ENCODE results near the gene SRRM4.

SRRM4 gene

DNA sequence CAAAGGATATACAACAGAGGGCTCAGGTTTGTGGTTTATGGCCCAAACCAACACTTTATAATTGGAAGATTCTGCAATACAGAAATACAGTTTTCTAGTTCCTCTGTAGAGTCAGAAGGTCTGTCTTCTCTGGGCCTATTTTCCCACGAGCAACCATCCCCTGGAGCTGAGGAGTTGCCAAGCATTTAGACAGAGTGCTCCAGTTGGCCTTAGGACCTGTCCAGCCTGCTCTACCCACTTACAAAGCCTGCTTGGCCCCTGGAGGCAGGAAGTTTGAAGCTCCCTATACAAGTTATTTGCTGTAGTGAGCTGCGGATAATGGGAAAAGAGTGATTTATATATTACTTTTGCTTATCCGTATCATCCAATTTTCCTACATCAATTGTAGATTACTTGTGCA is 136.6 kb downstream of the SRRM4 start:
- no peak for TF ChIP-seq EZH2 (IDR thresholded peaks at IDR 0.05; ENCODE audit: borderline replicate concordance, low read length)
- TF ChIP-seq, protein P1, sequence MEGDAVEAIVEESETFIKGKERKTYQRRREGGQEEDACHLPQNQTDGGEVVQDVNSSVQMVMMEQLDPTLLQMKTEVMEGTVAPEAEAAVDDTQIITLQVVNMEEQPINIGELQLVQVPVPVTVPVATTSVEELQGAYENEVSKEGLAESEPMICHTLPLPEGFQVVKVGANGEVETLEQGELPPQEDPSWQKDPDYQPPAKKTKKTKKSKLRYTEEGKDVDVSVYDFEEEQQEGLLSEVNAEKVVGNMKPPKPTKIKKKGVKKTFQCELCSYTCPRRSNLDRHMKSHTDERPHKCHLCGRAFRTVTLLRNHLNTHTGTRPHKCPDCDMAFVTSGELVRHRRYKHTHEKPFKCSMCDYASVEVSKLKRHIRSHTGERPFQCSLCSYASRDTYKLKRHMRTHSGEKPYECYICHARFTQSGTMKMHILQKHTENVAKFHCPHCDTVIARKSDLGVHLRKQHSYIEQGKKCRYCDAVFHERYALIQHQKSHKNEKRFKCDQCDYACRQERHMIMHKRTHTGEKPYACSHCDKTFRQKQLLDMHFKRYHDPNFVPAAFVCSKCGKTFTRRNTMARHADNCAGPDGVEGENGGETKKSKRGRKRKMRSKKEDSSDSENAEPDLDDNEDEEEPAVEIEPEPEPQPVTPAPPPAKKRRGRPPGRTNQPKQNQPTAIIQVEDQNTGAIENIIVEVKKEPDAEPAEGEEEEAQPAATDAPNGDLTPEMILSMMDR (IDR thresholded peaks at IDR 0.05; ENCODE audit: low read length), result no peak
- Histone ChIP-seq H3K4me2 (ENCODE audit: low read length) (no peak overlapping the region), H3K27ac (ENCODE audit: low read depth, low read length, poor library complexity, severe bottlenecking) (no peak overlapping the region), H3K27me3 (ENCODE audit: insufficient read depth, low read length) (no peaks in the 10 kb centered on the region), H3K9me2 (ENCODE audit: low read depth, low read length) (no peaks in the 10 kb centered on the region), H3K79me2 (ENCODE audit: insufficient read depth, low read length) (no peaks in the 10 kb centered on the region), H4K20me1 (ENCODE audit: insufficient read depth, low read length) (no peaks in the 10 kb centered on the region), H3K4me1 (ENCODE audit: insufficient read depth, low read length, severe bottlenecking) (no peaks in the 10 kb centered on the region), H3K4me3 (ENCODE audit: low read depth, low read length, poor library complexity, severe bottlenecking) (no peak overlapping the region), H2AFZ (ENCODE audit: low read length) (no peak overlapping the region), H3K9me3 (ENCODE audit: low read length) (no peaks in the 10 kb centered on the region), H3K9ac (ENCODE audit: low read length) (no peak overlapping the region), H3K36me3 (ENCODE audit: insufficient read depth, low read length) (no peaks in the 10 kb centered on the region), H3F3A (ENCODE audit: insufficient read depth, low read length) (no peaks in the 10 kb centered on the region)

DNA sequence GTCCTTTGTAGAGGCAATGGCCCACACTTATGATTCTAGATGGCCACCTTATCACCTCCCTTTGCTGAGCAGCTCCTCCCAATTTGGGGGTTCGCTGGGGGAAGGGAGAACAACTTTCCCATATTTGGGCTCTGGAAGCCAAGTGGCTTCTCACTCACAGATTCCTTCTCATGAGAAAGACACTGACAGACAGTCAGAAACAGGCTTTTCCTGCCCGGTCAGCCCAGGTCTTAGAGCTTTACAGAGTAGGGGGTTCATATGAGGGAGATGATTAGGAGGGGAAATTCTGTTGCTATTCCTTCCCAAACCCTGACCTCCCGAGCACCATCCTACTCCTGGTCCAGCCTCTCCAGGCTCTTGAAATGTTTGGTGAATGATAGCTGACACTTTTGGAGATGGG is 137.3 kb downstream of the SRRM4 start:
- no peaks in the 10 kb centered on the region for H3K9me3 ChIP-seq (ENCODE audit: low read length)
- no peaks in the 10 kb centered on the region for H3F3A ChIP-seq (ENCODE audit: insufficient read depth, low read length)
- no peak overlapping the region for H3K4me2 ChIP-seq (ENCODE audit: low read length)
- no peaks in the 10 kb centered on the region for H3K79me2 ChIP-seq (ENCODE audit: insufficient read depth, low read length)
- no peaks in the 10 kb centered on the region for H4K20me1 ChIP-seq (ENCODE audit: insufficient read depth, low read length)
- H2AFZ ChIP-seq (ENCODE audit: low read length), result no peak overlapping the region
- H3K27me3 ChIP-seq (ENCODE audit: insufficient read depth, low read length), result no peaks in the 10 kb centered on the region
- H3K36me3 ChIP-seq (ENCODE audit: insufficient read depth, low read length), result no peaks in the 10 kb centered on the region
- H3K27ac ChIP-seq (ENCODE audit: low read depth, low read length, poor library complexity, severe bottlenecking), result no peak overlapping the region
- no peak overlapping the region for H3K9ac ChIP-seq (ENCODE audit: low read length)
- TF ChIP-seq EZH2 (IDR thresholded peaks at IDR 0.05; ENCODE audit: borderline replicate concordance, low read length), result no peak
- TF ChIP-seq, protein P1 (IDR thresholded peaks at IDR 0.05; ENCODE audit: low read length), result no peak
- no peaks in the 10 kb centered on the region for H3K9me2 ChIP-seq (ENCODE audit: low read depth, low read length)
- no peaks in the 10 kb centered on the region for H3K4me1 ChIP-seq (ENCODE audit: insufficient read depth, low read length, severe bottlenecking)
- H3K4me3 ChIP-seq (ENCODE audit: low read depth, low read length, poor library complexity, severe bottlenecking), result no peak overlapping the region

DNA sequence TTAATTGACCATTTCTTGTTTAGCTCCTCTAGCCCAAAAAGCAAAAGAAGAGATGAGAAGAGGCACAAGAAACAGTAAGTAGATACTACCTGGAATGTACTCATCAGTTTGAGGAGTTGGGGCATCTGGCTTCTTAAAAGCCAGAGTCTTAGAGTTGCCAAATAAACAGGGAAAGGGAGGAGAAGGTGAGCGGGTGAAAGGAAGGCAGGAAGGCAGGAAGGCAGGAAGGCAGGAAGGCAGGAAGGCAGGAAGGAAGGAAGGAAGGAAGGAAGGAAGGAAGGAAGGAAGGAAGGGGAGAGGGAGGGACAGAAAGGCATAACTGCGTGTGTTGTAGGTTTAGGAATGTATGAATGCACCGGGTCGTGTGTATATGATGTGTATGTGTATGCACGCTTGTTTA is 140.7 kb downstream of the SRRM4 start:
- Histone ChIP-seq H2AFZ (ENCODE audit: low read length) (no peak overlapping the region), H3K9me2 (ENCODE audit: low read depth, low read length) (no peaks in the 10 kb centered on the region), H3K4me3 (ENCODE audit: low read depth, low read length, poor library complexity, severe bottlenecking) (no peak overlapping the region), H4K20me1 (ENCODE audit: insufficient read depth, low read length) (no peaks in the 10 kb centered on the region), H3K27ac (ENCODE audit: low read depth, low read length, poor library complexity, severe bottlenecking) (no peak overlapping the region), H3K27me3 (ENCODE audit: insufficient read depth, low read length) (no peaks in the 10 kb centered on the region), H3K9me3 (ENCODE audit: low read length) (no peaks in the 10 kb centered on the region), H3K79me2 (ENCODE audit: insufficient read depth, low read length) (no peaks in the 10 kb centered on the region), H3K36me3 (ENCODE audit: insufficient read depth, low read length) (no peaks in the 10 kb centered on the region), H3K9ac (ENCODE audit: low read length) (no peak overlapping the region), H3K4me1 (ENCODE audit: insufficient read depth, low read length, severe bottlenecking) (no peaks in the 10 kb centered on the region), H3K4me2 (ENCODE audit: low read length) (no peak overlapping the region), H3F3A (ENCODE audit: insufficient read depth, low read length) (no peaks in the 10 kb centered on the region)
- TF ChIP-seq EZH2 (IDR thresholded peaks at IDR 0.05; ENCODE audit: borderline replicate concordance, low read length), result no peak
- TF ChIP-seq, protein P1 (IDR thresholded peaks at IDR 0.05; ENCODE audit: low read length), result no peak

All from OCI-LY1 (cell line).